Measurements from ENCODE around the gene RNF212.

GRCh38 chr4:1022739-1023066 lies 90.7 kb downstream of the RNF212 start:
- no peak for TF ChIP-seq CTCF (IDR thresholded peaks at IDR 0.05)
- TF ChIP-seq POLR2A (IDR thresholded peaks at IDR 0.05) = no peak
- no peak for TF ChIP-seq POLR2AphosphoS5 (IDR thresholded peaks at IDR 0.05; ENCODE audit: insufficient read depth in 1 of 2, low read depth in 1 of 2)
